OCI-LY1 (cell line): ENCODE data around the gene RAB40C.

Experiments
- H2AFZ ChIP-seq: fragments of 200-600 bp; sonication (generic), shearing (Covaris generic); 2 replicates; pipeline ENCODE4 v1.6.0; 2014; ENCODE audit warnings: antibody characterized with exemption, mild to moderate bottlenecking, low read length
- H3F3A ChIP-seq: fragments of 200-600 bp; sonication (generic), shearing (Covaris generic); 2 replicates; pipeline ENCODE4 v1.6.0; 2014; ENCODE audit warnings: mild to moderate bottlenecking, antibody characterized with exemption, low read length, moderate library complexity; ENCODE audit not compliant: insufficient read depth
- H3K27ac ChIP-seq: fragments of 200-600 bp; sonication (generic); 2 replicates; pipeline ENCODE4 v1.5.1; 2014; ENCODE audit warnings: low read length, mixed run types, mild to moderate bottlenecking, low read depth; ENCODE audit not compliant: poor library complexity, severe bottlenecking
- H3K27me3 ChIP-seq: fragments of 200-600 bp; sonication (generic); 2 replicates; pipeline ENCODE4 v1.6.0; 2014; ENCODE audit warnings: antibody characterized with exemption, mild to moderate bottlenecking, low read length, moderate library complexity; ENCODE audit not compliant: insufficient read depth
- H3K36me3 ChIP-seq: fragments of 200-600 bp; sonication (generic); 2 replicates; pipeline ENCODE4 v1.6.1; 2014; ENCODE audit warnings: mild to moderate bottlenecking, antibody characterized with exemption, low read length, moderate library complexity, mixed read lengths; ENCODE audit not compliant: insufficient read depth
- H3K4me1 ChIP-seq: fragments of 200-600 bp; sonication (generic); 2 replicates; pipeline ENCODE4 v1.5.1; 2014; ENCODE audit warnings: mild to moderate bottlenecking, low read length, moderate library complexity; ENCODE audit not compliant: insufficient read depth, severe bottlenecking
- H3K4me2 ChIP-seq: fragments of 200-600 bp; sonication (generic), shearing (Covaris generic); 2 replicates; pipeline ENCODE4 v1.6.1; 2014; ENCODE audit warnings: low read length
- H3K4me3 ChIP-seq: fragments of 200-600 bp; sonication (generic); 2 replicates; pipeline ENCODE4 v1.5.1; 2014; ENCODE audit warnings: low read length, low read depth, mild to moderate bottlenecking, mixed read lengths; ENCODE audit not compliant: poor library complexity, severe bottlenecking
- H3K79me2 ChIP-seq: fragments of 200-600 bp; shearing (Covaris generic); 2 replicates; pipeline ENCODE4 v1.6.1; 2016; ENCODE audit warnings: mixed run types, low read length, mixed read lengths; ENCODE audit not compliant: insufficient read depth
- H3K9ac ChIP-seq: fragments of 200-600 bp; sonication (generic), shearing (Covaris generic); 2 replicates; pipeline ENCODE4 v1.6.1; 2014; ENCODE audit warnings: mild to moderate bottlenecking, low read length, mixed read lengths
- H3K9me2 ChIP-seq: fragments of 200-600 bp; sonication (generic), shearing (Covaris generic); 2 replicates; pipeline ENCODE4 v1.6.1; 2014; ENCODE audit warnings: low read depth, mild to moderate bottlenecking, low read length, mixed read lengths
- H3K9me3 ChIP-seq: fragments of 200-600 bp; shearing (Covaris generic); 2 replicates; pipeline ENCODE4 v1.6.1; 2014; ENCODE audit warnings: low read length, mixed read lengths
- H4K20me1 ChIP-seq: fragments of 200-600 bp; sonication (generic), shearing (Covaris generic); 2 replicates; pipeline ENCODE4 v1.6.0; 2016; ENCODE audit warnings: mild to moderate bottlenecking, low read length; ENCODE audit not compliant: insufficient read depth
- CTCF ChIP-seq: fragments of 200-600 bp; sonication (generic), shearing (Covaris generic); IDR thresholded peaks from 2 replicates; pipeline ENCODE4 v1.5.1; 2017; ENCODE audit warnings: mild to moderate bottlenecking, antibody characterized with exemption, low read length, moderate library complexity, mixed read lengths
- EZH2 ChIP-seq: fragments of 200-600 bp; sonication (generic), shearing (Covaris generic); IDR thresholded peaks from 2 replicates; pipeline ENCODE4 v1.8.0; 2017; ENCODE audit warnings: borderline replicate concordance, mixed run types, mild to moderate bottlenecking, antibody characterized with exemption, low read length, moderate library complexity, mixed read lengths

Gene RAB40C

GRCh38 chr16:553601-554296 lies 36.1 kb upstream of the RAB40C start:
- Histone ChIP-seq H3K4me3 (no peak overlapping the region), H2AFZ (no peak overlapping the region), H3K9me3 (no peaks in the 10 kb centered on the region), H3K27me3 (no peaks in the 10 kb centered on the region), H4K20me1 (no peaks in the 10 kb centered on the region), H3F3A (no peaks in the 10 kb centered on the region), H3K4me1 (no peaks in the 10 kb centered on the region), H3K79me2 (no peaks in the 10 kb centered on the region), H3K9me2 (no peaks in the 10 kb centered on the region), H3K36me3 (peaks cover 7% of the 10 kb centered on the region), H3K9ac (no peak overlapping the region), H3K27ac (no peak overlapping the region), H3K4me2 (no peak overlapping the region)
- TF ChIP-seq CTCF (no peak), EZH2 (no peak)

- Histone ChIP-seq H3K9ac (no peak overlapping the region), H3K9me2 (no peaks in the 10 kb centered on the region), H4K20me1 (no peaks in the 10 kb centered on the region), H3K4me1 (no peaks in the 10 kb centered on the region), H3K4me3 (no peak overlapping the region), H3K27me3 (no peaks in the 10 kb centered on the region), H3K79me2 (no peaks in the 10 kb centered on the region), H3F3A (no peaks in the 10 kb centered on the region), H3K27ac (no peak overlapping the region), H3K36me3 (peaks cover 7% of the 10 kb centered on the region), H3K9me3 (no peaks in the 10 kb centered on the region), H2AFZ (no peak overlapping the region), H3K4me2 (no peak overlapping the region)
- TF ChIP-seq CTCF (no peak), EZH2 (no peak)
These were observed 35.6 kb upstream of the RAB40C start for GRCh38 chr16:554297-554621.

- Histone ChIP-seq H2AFZ (no peak overlapping the region), H3K4me2 (no peak overlapping the region), H3K36me3 (peaks cover 7% of the 10 kb centered on the region), H3K9me2 (no peaks in the 10 kb centered on the region), H3K27ac (no peak overlapping the region), H4K20me1 (no peaks in the 10 kb centered on the region), H3K4me1 (no peaks in the 10 kb centered on the region), H3K79me2 (no peaks in the 10 kb centered on the region), H3F3A (no peaks in the 10 kb centered on the region), H3K27me3 (no peaks in the 10 kb centered on the region), H3K9ac (no peak overlapping the region), H3K9me3 (no peaks in the 10 kb centered on the region), H3K4me3 (no peak overlapping the region)
- TF ChIP-seq EZH2, result no peak
These were observed 35.1 kb upstream of the RAB40C start for GRCh38 chr16:554640-555365.
